GM12865 (cell line): ENCODE results near the gene TCN2.
A peak's percentile ranks its signal among the peaks of the same experiment; 100 is the strongest.

Experiments
- DNase-seq: peaks from one replicate; pipeline ENCODE4 v3.0.0; 2010; ENCODE audit warnings: low read depth
- H3K4me3 ChIP-seq: 2 replicates; pipeline ENCODE4 v1.5.1; 2011; ENCODE audit warnings: mild to moderate bottlenecking, low read depth, low read length, control low read depth
- TF ChIP-seq, protein P1 (sequence below): IDR thresholded peaks from 2 replicates; pipeline ENCODE4 v1.5.1; 2011; ENCODE audit warnings: low read length, control low read depth, low read depth, inconsistent platforms; ENCODE audit not compliant: insufficient read depth; ENCODE audit errors: missing control alignments

Gene TCN2

DNA sequence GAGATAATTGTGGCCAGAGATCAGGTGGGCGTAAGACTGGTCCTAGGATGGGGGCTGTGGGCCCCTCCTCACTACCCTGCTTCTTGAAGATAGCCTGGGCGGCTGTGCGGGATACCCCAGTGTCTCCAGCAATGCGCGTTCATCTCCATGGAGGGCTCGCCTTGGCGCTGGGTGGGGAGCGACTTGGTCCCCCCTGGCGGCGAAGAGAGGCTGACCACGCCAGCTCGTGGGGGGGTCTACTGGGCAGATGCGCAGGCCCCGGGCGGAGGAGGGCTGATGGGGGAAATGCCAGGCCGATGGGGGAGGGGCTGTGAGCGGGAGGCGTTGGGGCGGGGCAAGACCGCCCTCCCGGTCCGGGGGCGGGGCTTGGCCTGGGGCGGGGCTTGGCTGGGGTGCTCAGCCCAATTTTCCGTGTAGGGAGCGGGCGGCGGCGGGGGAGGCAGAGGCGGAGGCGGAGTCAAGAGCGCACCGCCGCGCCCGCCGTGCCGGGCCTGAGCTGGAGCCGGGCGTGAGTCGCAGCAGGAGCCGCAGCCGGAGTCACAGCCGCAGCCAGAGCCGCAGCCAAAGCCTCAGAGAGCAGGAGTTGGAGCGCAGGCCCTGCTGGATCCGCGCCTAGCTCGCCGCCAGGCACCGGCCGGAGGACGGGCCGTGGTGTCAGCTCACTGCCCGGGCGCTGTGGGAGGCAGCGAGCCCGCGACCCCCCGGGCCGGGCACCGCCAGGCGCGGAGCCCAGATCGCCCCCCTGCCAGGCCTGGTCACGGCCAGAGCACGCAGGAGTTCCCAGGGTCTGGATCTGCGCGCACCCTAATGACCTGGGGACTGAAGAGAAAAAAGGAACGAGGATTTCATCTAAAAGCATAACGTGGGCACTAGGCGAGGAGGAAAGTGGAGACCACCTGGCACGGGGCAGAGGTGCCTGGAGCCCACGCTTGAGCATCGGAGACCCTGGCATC lies 28.6 kb downstream of the TCN2 start, which contains the start of gene SLC35E4:
SLC35E4 (plus strand) TSS at position 509 of the 953 bp plus-strand sequence. CDS start 670 bp downstream, outside the sequence.
- TF ChIP-seq, protein P1, sequence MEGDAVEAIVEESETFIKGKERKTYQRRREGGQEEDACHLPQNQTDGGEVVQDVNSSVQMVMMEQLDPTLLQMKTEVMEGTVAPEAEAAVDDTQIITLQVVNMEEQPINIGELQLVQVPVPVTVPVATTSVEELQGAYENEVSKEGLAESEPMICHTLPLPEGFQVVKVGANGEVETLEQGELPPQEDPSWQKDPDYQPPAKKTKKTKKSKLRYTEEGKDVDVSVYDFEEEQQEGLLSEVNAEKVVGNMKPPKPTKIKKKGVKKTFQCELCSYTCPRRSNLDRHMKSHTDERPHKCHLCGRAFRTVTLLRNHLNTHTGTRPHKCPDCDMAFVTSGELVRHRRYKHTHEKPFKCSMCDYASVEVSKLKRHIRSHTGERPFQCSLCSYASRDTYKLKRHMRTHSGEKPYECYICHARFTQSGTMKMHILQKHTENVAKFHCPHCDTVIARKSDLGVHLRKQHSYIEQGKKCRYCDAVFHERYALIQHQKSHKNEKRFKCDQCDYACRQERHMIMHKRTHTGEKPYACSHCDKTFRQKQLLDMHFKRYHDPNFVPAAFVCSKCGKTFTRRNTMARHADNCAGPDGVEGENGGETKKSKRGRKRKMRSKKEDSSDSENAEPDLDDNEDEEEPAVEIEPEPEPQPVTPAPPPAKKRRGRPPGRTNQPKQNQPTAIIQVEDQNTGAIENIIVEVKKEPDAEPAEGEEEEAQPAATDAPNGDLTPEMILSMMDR = peak; percentile 34
- peak; percentile 95 for DNase-seq
- H3K4me3 ChIP-seq = peak within 1 kb of the TSS; percentile 80

DNA sequence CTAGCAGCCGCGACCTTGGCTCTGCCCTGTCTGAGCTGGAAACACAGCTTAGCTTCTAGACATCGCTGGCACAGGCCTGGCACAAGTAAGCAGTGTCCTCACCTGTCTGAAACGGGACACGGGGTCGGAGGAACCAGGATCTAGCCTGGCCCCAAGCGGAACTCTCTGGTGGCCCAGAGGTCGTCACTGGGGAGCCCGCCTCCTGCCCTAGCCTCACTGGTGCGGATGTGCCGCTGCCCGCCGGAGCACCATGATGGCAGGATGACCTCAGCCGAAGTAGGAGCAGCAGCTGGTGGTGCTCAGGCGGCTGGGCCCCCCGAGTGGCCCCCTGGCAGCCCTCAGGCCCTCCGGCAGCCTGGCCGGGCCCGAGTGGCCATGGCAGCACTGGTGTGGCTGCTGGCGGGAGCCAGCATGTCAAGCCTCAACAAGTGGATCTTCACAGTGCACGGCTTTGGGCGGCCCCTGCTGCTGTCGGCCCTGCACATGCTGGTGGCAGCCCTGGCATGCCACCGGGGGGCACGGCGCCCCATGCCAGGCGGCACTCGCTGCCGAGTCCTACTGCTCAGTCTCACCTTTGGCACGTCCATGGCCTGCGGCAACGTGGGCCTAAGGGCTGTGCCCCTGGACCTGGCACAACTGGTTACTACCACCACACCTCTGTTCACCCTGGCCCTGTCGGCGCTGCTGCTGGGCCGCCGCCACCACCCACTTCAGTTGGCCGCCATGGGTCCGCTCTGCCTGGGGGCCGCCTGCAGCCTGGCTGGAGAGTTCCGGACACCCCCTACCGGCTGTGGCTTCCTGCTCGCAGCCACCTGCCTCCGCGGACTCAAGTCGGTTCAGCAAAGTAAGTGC lies 29.5 kb downstream of the TCN2 start:
- TF ChIP-seq, protein P1 = peak; percentile 24
- peak; percentile 70 for DNase-seq
- H3K4me3 ChIP-seq = peak overlapping the region; percentile 80

DNA sequence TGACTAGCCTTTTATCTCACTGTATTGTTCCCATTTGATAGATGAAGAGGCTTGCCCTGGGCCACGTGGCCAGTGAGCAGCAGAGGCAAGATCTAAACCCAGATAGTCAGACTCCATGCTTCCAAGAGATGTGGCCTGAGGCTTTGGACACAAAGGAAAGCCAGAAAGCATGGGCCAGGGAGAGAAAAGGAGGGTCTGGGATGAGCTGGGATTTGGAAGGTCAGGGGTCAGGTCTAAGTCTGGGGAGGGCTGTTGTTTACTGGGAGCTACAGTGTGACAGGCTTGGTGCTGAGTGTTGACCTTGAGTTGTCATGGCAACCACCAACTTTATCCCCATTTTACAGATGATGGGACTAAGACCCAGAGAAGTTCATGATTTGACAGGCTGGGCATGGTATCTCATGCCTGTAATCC lies 30.7 kb downstream of the TCN2 start:
- TF ChIP-seq, protein P1 = no peak
- no peak for DNase-seq
- peak overlapping the region; percentile 80 for H3K4me3 ChIP-seq

DNA sequence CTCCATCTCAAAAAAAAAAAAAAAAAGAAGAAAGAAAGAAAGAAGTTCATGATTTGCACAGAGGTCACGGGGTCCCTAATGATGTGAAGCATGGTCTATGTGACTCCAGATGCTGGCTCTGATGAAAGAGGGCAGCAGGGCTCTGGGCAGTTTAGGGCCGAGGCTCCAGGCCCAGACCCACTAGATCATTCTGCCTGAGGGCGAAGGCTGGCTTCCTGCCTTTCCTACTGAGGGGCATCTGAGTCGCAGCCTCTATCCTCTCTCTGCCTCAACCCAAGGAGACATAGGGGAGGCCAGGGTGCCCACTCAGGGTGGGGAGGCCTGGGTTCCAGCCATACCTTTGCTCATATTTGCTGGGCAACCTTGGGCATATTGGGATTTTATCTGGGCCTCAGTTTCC lies 33.4 kb downstream of the TCN2 start:
- H3K4me3 ChIP-seq = no peak overlapping the region
- TF ChIP-seq, protein P1 = no peak
- DNase-seq = no peak

DNA sequence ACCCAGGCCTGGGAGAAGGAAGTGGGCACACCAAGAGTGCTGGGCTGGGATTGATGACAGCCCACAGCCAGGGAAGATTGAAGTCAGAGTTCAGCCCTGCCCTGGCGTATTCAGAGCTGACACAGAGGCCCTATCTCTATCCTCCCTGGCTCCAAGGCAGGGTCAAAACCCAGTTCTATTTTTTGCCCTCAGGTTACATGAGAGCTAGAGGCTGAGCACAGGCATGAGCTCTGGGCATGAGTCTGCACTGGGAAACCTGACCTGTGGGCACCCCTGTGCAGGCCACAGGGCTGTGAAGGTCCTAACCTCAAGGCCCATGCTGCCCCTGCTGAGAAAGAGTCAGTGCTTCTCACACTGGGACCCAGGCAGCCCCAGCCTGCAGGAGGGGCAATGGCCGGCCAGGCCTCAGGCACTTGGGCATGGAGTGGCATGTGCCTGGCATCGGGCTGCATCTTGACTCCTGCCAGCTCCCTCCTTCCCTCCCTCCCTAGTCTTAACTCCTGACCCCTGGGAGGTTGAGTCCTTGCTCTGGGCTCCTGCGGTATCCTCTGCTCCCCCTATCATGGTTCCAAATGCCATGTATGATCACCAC lies 34.0 kb downstream of the TCN2 start:
- TF ChIP-seq, protein P1 = no peak
- H3K4me3 ChIP-seq = no peak overlapping the region
- DNase-seq = no peak

DNA sequence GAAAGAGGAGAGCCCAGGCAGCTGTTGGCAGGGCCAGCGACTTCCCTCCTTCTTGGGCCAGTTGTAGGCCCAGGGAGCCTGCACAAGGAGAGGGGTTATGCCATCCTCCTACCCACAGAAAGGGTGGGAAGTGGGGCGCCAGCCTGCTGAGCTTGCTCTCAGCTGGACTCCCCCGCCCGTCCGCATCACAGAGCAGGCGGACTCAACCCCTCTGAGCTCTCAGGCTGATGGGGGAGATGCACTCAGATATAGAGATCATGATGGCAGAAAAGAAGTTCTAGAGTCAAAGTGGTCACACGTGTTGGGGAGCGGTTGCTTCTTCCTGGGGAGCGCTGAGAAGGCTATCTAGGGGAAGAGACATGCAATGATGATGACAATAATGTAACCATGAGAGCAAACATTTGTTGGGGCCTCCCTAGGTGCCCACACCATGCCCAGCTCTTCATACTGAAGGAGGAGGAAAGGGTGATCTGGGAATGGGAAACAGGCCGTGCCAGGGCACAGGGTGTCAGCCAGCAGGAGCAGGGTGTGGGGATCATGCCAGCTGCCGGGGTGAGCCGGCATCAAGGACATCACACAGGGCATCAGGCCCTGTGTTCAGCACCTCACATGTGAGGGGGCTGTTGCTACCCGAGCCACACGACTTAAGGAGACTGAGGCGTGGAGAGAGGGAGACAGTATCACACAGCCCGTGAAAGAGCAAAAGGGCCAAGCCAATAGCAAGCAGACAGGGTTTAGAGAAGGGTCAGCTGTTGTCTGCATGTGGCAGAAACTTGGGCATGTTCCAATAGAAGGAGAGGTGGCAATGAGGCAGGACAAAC lies 36.3 kb downstream of the TCN2 start:
- no peak overlapping the region for H3K4me3 ChIP-seq
- no peak for DNase-seq
- TF ChIP-seq, protein P1 = no peak
